Gastrocnemius medialis (tissue), 4 donors: ENCODE measurements around the gene C9orf72. TPM values are rescaled to one million over a fixed set of nuclear protein-coding genes. Genes with fewer than 3 reads are reported as not detected.
A peak's percentile ranks its signal among the peaks of the same experiment; 100 is the strongest.

Experiments
- ATAC-seq, 2 donors: fragments of 150-250 bp; one replicate each; pipeline ENCODE4 v1.9.1; 2016
- DNase-seq, 2 donors: peaks; one replicate each; pipeline ENCODE4 v3.0.0-alpha.2; 2019
- H3K27ac ChIP-seq, 4 donors: fragments of 200-600 bp; sonication (generic); 1 replicate in 1 of 4; 2 replicates in 3 of 4; pipeline ENCODE4 v1.5.1; 2016 to 2018; ENCODE audit warnings: mild to moderate bottlenecking in 2 of 4, moderate library complexity in 1 of 4
- H3K27me3 ChIP-seq, 3 donors: fragments of 200-600 bp; sonication (generic) in 2 of 3; 1 replicate in 1 of 3; 2 replicates in 2 of 3; pipeline versions ENCODE4 v1.5.1 to v1.6.0; 2016 to 2019; ENCODE audit warnings: mild to moderate bottlenecking in 1 of 3, moderate library complexity in 1 of 3
- H3K36me3 ChIP-seq, 2 donors: fragments of 200-600 bp; sonication (generic) in 1 of 2; one replicate each; pipeline ENCODE4 v1.5.1; 2017 to 2018
- H3K4me1 ChIP-seq, 2 donors: fragments of 200-600 bp; sonication (generic) in 1 of 2; one replicate each; pipeline ENCODE4 v1.5.1; 2016 to 2017; ENCODE audit warnings: mild to moderate bottlenecking in 2 of 2
- H3K4me3 ChIP-seq, 4 donors: fragments of 200-600 bp; sonication (generic) in 3 of 4; 1 replicate in 1 of 4; 2 replicates in 3 of 4; pipeline ENCODE4 v1.5.1; 2016 to 2019; ENCODE audit warnings: mild to moderate bottlenecking in 2 of 4
- H3K9me3 ChIP-seq, 3 donors: fragments of 200-600 bp; sonication (generic) in 2 of 3; 1 replicate in 1 of 3; 2 replicates in 2 of 3; pipeline ENCODE4 v1.5.1; 2016 to 2019
- POLR2A ChIP-seq, 2 donors: fragments of 450-650 bp; IDR thresholded peaks; one replicate each; pipeline ENCODE4 v1.6.1; 2017; ENCODE audit warnings: antibody characterized with exemption in 2 of 2, mild to moderate bottlenecking in 2 of 2, moderate library complexity in 2 of 2
- in situ Hi-C, 4 donors: fragments of 200-750 bp; cut with MboI; loops; one replicate each; pipeline versions ENCODE4 v1.15.0 to v1.8.0; 2017; ENCODE audit warnings: low sequenced_read_pairs in 4 of 4
- intact Hi-C: fragments of 100-400 bp; cut with DNase I; formaldehyde crosslinking; loops from one replicate; pipeline ENCODE4 v1.15.1; 2023; ENCODE audit warnings: low total_unique reads
- total RNA-seq, 4 donors: library from RNA; depleted of rRNA; stranded (reverse); fragments of >200 nt; gene quantifications; one replicate each; pipeline versions ENCODE4 v1.1.0 to v1.2.3, GENCODE V29; 2016
- TF ChIP-seq, protein P1 (sequence below), 5 experiments: fragments of 450-650 bp in 3 of 5; fragments of 200-600 bp in 2 of 5; sonication (generic) in 2 of 5; IDR thresholded peaks in 4 of 5; conservative IDR thresholded peaks in 1 of 5; 1 replicate in 4 of 5; 2 replicates in 1 of 5; pipeline ENCODE4 v1.5.1; 2016 to 2019; ENCODE audit warnings: antibody characterized with exemption in 5 of 5, mild to moderate bottlenecking in 3 of 5, moderate library complexity in 3 of 5

Gene C9orf72
- total RNA-seq, 4 donors from 2014 or later, result 14.8 to 43.4 (median 19.4) TPM

DNA sequence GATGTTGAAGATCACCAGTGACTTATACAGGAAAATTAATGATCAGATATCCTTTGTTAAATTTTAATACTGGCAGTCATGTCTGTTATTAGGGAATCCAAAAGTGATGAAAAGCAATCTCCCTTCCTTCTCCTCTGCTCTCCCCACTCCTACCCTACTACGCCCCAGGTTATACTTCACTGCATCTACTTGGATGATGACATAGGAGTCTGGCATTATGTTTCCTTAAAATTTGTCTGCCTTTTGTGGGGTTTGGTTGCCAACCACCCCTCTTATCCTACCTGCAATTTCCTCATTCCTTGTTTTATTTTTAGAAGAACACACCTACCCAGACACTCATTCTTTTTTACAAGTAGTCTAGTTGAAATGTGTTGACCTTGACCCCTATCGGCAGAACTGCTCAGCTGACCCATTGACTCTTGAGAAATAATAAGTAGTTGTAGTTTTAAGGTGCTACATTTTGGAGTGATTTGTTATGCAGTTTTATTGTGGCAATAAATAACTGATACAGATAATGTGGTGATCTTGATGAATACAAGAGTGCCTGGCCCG lies 38.5 kb downstream of the C9orf72 start:
- Histone ChIP-seq H3K36me3 (no peaks in the 10 kb centered on the region), H3K27me3 (no peaks in the 10 kb centered on the region), H3K4me1 (peaks cover 30 to 36% of the 10 kb centered on the region in 2 donors), H3K4me3 (no peak overlapping the region), H3K27ac (peak overlapping the region; percentile 43 to 65 (median 54)), H3K9me3 (no peaks in the 10 kb centered on the region)
- TF ChIP-seq POLR2A (IDR thresholded peaks at IDR 0.05), result no peak
- TF ChIP-seq, protein P1, sequence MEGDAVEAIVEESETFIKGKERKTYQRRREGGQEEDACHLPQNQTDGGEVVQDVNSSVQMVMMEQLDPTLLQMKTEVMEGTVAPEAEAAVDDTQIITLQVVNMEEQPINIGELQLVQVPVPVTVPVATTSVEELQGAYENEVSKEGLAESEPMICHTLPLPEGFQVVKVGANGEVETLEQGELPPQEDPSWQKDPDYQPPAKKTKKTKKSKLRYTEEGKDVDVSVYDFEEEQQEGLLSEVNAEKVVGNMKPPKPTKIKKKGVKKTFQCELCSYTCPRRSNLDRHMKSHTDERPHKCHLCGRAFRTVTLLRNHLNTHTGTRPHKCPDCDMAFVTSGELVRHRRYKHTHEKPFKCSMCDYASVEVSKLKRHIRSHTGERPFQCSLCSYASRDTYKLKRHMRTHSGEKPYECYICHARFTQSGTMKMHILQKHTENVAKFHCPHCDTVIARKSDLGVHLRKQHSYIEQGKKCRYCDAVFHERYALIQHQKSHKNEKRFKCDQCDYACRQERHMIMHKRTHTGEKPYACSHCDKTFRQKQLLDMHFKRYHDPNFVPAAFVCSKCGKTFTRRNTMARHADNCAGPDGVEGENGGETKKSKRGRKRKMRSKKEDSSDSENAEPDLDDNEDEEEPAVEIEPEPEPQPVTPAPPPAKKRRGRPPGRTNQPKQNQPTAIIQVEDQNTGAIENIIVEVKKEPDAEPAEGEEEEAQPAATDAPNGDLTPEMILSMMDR (IDR thresholded peaks at IDR 0.05 in 4 of 5, conservative IDR thresholded peaks at IDR 0.05 in 1 of 5), result no peak
- ATAC-seq (no peak), DNase-seq (no peak)
- in situ Hi-C loops, result loop anchor here in 1 of 4 donors (10.0 kb wide), 1 partner anchor 70 kb away; no protein-coding TSS in a partner anchor
- intact Hi-C loops, result no loop called here

DNA sequence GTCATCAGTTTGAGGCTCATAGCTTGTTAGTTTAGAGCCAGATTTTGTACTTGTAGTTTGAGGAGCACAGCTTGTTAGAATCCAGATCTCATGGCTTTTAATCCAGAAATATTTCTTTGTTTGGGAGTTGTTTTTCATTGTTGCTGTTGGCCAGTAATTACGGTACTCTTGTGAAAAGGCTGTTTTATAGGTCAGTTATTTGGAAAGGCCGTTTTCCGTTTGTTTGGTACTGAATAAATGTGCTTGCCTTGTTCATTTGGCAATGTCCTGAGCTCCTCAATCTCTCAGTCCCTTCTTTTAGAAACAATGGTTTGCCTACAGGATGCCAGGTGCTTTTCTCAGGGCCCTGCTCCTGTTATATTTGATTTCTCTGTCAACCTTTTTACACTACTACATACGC lies 39.1 kb downstream of the C9orf72 start:
- H3K4me3 ChIP-seq, result no peak overlapping the region
- H3K4me1 ChIP-seq, result peaks cover 25 to 30% of the 10 kb centered on the region in 2 donors
- ATAC-seq, result no peak
- intact Hi-C loops (no loop called here), in situ Hi-C loops (loop anchor here in 1 of 4 donors (10.0 kb wide), 1 partner anchor 69 kb away; no protein-coding TSS in a partner anchor)
- H3K27me3 ChIP-seq, result no peaks in the 10 kb centered on the region
- no peak for DNase-seq
- peak overlapping the region; percentile 43 to 65 (median 54) for H3K27ac ChIP-seq
- H3K9me3 ChIP-seq, result no peaks in the 10 kb centered on the region
- no peak for TF ChIP-seq POLR2A (IDR thresholded peaks at IDR 0.05)
- TF ChIP-seq, protein P1 (IDR thresholded peaks at IDR 0.05 in 4 of 5, conservative IDR thresholded peaks at IDR 0.05 in 1 of 5), result no peak
- no peaks in the 10 kb centered on the region for H3K36me3 ChIP-seq

DNA sequence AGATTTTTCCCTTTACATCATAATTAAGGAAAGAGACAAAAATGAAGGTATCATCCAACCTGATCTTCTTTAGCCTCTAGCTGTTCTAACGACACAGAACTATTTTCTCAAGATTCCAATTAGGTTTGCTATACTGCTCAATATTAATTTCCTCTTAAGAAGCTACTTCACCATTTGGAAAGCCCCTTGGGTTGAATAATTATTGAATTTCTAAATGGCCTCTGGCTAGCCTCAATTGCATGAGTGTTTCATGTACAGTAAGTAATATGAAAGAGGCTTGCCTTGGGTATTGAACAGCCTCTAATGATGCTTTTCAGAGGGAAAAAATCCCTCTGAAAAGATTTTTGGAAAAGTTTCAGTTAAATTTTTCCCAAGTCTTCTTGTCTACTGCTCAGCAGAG lies 40.0 kb downstream of the C9orf72 start:
- Histone ChIP-seq H3K9me3 (no peaks in the 10 kb centered on the region), H3K4me3 (no peak overlapping the region), H3K27me3 (no peaks in the 10 kb centered on the region), H3K36me3 (no peaks in the 10 kb centered on the region), H3K27ac (peak overlapping the region in 1 of 4 donors; percentile 65), H3K4me1 (peaks cover 16 to 22% of the 10 kb centered on the region in 2 donors)
- ATAC-seq, result no peak
- TF ChIP-seq, protein P1 (IDR thresholded peaks at IDR 0.05 in 4 of 5, conservative IDR thresholded peaks at IDR 0.05 in 1 of 5), result no peak
- no peak for TF ChIP-seq POLR2A (IDR thresholded peaks at IDR 0.05)
- intact Hi-C loops (no loop called here), in situ Hi-C loops (loop anchor here in 1 of 4 donors (10.0 kb wide), 1 partner anchor 69 kb away; no protein-coding TSS in a partner anchor)
- no peak for DNase-seq

DNA sequence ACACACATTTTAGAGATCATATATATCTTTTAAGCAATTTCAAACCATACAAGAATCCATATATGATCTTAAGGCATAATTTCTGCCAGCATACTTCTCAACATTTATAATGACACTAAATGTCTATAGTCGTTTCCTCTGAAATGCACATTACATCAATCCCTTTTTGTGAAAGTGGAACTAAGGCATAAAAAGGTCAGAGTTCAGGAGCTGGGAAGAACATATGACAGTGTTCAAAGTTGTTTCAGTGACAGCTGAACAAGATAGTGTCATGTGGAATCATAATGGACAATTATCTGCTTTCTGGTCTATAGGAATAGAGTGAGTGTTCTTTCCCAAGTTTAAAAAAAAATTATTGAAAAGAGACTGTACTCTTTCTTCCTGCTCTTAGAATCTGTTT lies 41.2 kb downstream of the C9orf72 start:
- Histone ChIP-seq H3K4me3 (no peak overlapping the region), H3K27me3 (no peaks in the 10 kb centered on the region), H3K36me3 (no peaks in the 10 kb centered on the region), H3K27ac (no peak overlapping the region), H3K4me1 (peaks cover 12 to 22% of the 10 kb centered on the region in 2 donors), H3K9me3 (no peaks in the 10 kb centered on the region)
- ATAC-seq (no peak), DNase-seq (no peak)
- intact Hi-C loops, result no loop called here
- in situ Hi-C loops, result loop anchor here in 1 of 4 donors (10.0 kb wide), 1 partner anchor 67 kb away; no protein-coding TSS in a partner anchor
- TF ChIP-seq, protein P1 (IDR thresholded peaks at IDR 0.05 in 4 of 5, conservative IDR thresholded peaks at IDR 0.05 in 1 of 5), result no peak
- no peak for TF ChIP-seq POLR2A (IDR thresholded peaks at IDR 0.05)
